GM21381 (cell line): ENCODE measurements around the gene CNBD2.
"Not testable (repeated sequence)": the region's sequence is repeated elsewhere in the genome, so short reads cannot be mapped to it uniquely, and the experiment has no call there.

Experiments
- ATAC-seq: cut with Tn5 transposase; IDR thresholded peaks from one replicate; pipeline ENCODE4 v1.9.1; 2021; ENCODE audit warnings: mild to moderate bottlenecking, moderate library complexity; ENCODE audit not compliant: unreplicated experiment

CNBD2 gene

GRCh38 chr20:35974256-35974655, 5.9 kb downstream of the CNBD2 start:
- ATAC-seq, result no peak

- ATAC-seq, result no peak
These were observed 7.4 kb downstream of the CNBD2 start for GRCh38 chr20:35975576-35976373.

- no peak for ATAC-seq
These were observed 9.7 kb downstream of the CNBD2 start for GRCh38 chr20:35978041-35978513.

GRCh38 chr20:35979544-35979943, 11.2 kb downstream of the CNBD2 start:
- no peak for ATAC-seq

GRCh38 chr20:35981969-35982368, 13.6 kb downstream of the CNBD2 start:
- ATAC-seq, result no peak

GRCh38 chr20:35984382-35984781, 16.0 kb downstream of the CNBD2 start:
- ATAC-seq, result no peak

GRCh38 chr20:35985806-35986205, 17.4 kb downstream of the CNBD2 start:
- ATAC-seq, result no peak

- no peak for ATAC-seq
These were observed 20.6 kb downstream of the CNBD2 start for GRCh38 chr20:35988910-35989463.

GRCh38 chr20:35991142-35991771, 22.9 kb downstream of the CNBD2 start:
- ATAC-seq, result no peak

GRCh38 chr20:35992713-35993335, 24.4 kb downstream of the CNBD2 start:
- ATAC-seq, result no peak

- no peak for ATAC-seq
These were observed 26.6 kb downstream of the CNBD2 start for GRCh38 chr20:35994994-35995453.

- ATAC-seq, result not testable (repeated sequence)
These were observed 28.1 kb downstream of the CNBD2 start for GRCh38 chr20:35996492-35996891.

- not testable (repeated sequence) for ATAC-seq
These were observed 32.9 kb downstream of the CNBD2 start for GRCh38 chr20:36001331-36001730.

- no peak for ATAC-seq
These were observed 34.5 kb downstream of the CNBD2 start for GRCh38 chr20:36002855-36003254.

- no peak for ATAC-seq
These were observed 35.7 kb downstream of the CNBD2 start for GRCh38 chr20:36004045-36004444.

GRCh38 chr20:36008461-36009035, 40.2 kb downstream of the CNBD2 start:
- ATAC-seq, result no peak

GRCh38 chr20:36010076-36010475, 41.7 kb downstream of the CNBD2 start:
- ATAC-seq, result no peak

GRCh38 chr20:36010825-36011224, 42.4 kb downstream of the CNBD2 start:
- no peak for ATAC-seq

- no peak for ATAC-seq
These were observed 47.5 kb downstream of the CNBD2 start for GRCh38 chr20:36015806-36016403.

- ATAC-seq, result no peak
These were observed 48.9 kb downstream of the CNBD2 start for GRCh38 chr20:36017048-36017951.
